Transverse colon (tissue), 4 donors: Measurements from ENCODE around the gene NKAIN2. TPM values are rescaled to one million over a fixed set of nuclear protein-coding genes. Genes with fewer than 3 reads are reported as not detected.

Experiments used
- DNase-seq: peaks from one replicate; pipeline ENCODE4 v3.0.0-alpha.2; 2019
- H3K27ac ChIP-seq, 4 donors: fragments of 200-600 bp; sonication (generic); 2 replicates each; pipeline ENCODE4 v1.5.1; 2016 to 2018; ENCODE audit warnings: inconsistent platforms in 4 of 4
- H3K27me3 ChIP-seq: fragments of 200-600 bp; sonication (generic); 2 replicates; pipeline ENCODE4 v1.5.1; 2017; ENCODE audit warnings: inconsistent platforms
- H3K36me3 ChIP-seq, 4 donors: fragments of 200-600 bp; sonication (generic); 2 replicates each; pipeline ENCODE4 v1.5.1; 2017 to 2019; ENCODE audit warnings: inconsistent platforms in 4 of 4
- H3K4me1 ChIP-seq, 4 donors: fragments of 200-600 bp; sonication (generic); 2 replicates each; pipeline ENCODE4 v1.5.1; 2017 to 2020; ENCODE audit warnings: inconsistent platforms in 4 of 4
- H3K4me3 ChIP-seq, 4 donors: fragments of 200-600 bp; sonication (generic); 1 replicate in 1 of 4; 2 replicates in 3 of 4; pipeline versions ENCODE4 v1.5.1 to v1.6.1; 2017 to 2019; ENCODE audit warnings: inconsistent platforms in 4 of 4
- H3K9me3 ChIP-seq, 2 donors: fragments of 200-600 bp; sonication (generic); 2 replicates each; pipeline ENCODE4 v1.5.1; 2017 to 2019; ENCODE audit warnings: inconsistent platforms in 2 of 2
- CTCF ChIP-seq, 5 experiments: fragments of 200-600 bp in 3 of 5; fragments of 450-650 bp in 2 of 5; sonication (generic) in 3 of 5; IDR thresholded peaks; 1 replicate in 2 of 5; 2 replicates in 3 of 5; pipeline ENCODE4 v1.5.1; 2016 to 2017; ENCODE audit warnings: antibody characterized with exemption in 5 of 5, inconsistent platforms in 3 of 5, mild to moderate bottlenecking in 2 of 5, moderate library complexity in 1 of 5
- EP300 ChIP-seq: sonication (generic); formaldehyde crosslinking; IDR thresholded peaks from one replicate; pipeline ENCODE4 v1.6.1; 2017; ENCODE audit warnings: antibody characterized with exemption, low read depth
- POLR2A ChIP-seq: fragments of 450-650 bp; IDR thresholded peaks from one replicate; pipeline ENCODE4 v1.6.1; 2016; ENCODE audit warnings: antibody characterized with exemption, mild to moderate bottlenecking, moderate library complexity
- POLR2AphosphoS5 ChIP-seq, 3 donors: sonication (generic); formaldehyde crosslinking; IDR thresholded peaks; one replicate each; pipeline ENCODE4 v1.6.1; 2016; ENCODE audit warnings: antibody characterized with exemption in 3 of 3
- WGBS, 2 donors: methylation state at CpG; one replicate each; pipeline ENCODE4 v1.1.5; 2018; ENCODE audit warnings: low coverage in 1 of 2; 5-methylcytosine and 5-hydroxymethylcytosine counted together
- in situ Hi-C, 4 donors: fragments of 200-750 bp; cut with MboI; loops; one replicate each; pipeline versions ENCODE4 v1.15.0 to v1.15.1; 2017; ENCODE audit warnings: low sequenced_read_pairs in 3 of 4, low pct_ligation_motif_present in 1 of 4, low pct_unique_long_range_greater_than_20kb in 1 of 4
- intact Hi-C: fragments of 100-400 bp; cut with DNase I; formaldehyde crosslinking; loops from one replicate; pipeline ENCODE4 v1.15.1; 2023; ENCODE audit warnings: low total_unique reads
- total RNA-seq, 4 donors: library from RNA; depleted of rRNA; stranded (reverse); fragments of >200 nt; gene quantifications; one replicate each; pipeline ENCODE4 v1.1.0, GENCODE V29; 2016

Gene NKAIN2
- total RNA-seq, 4 donors from 2014 or later = 0.32 TPM; not detected in 3

GRCh38 chr6:124823240-124824111 is 1019.8 kb downstream of the NKAIN2 start:
- no peak for DNase-seq
- H3K36me3 ChIP-seq = no peaks in the 10 kb centered on the region
- intact Hi-C loops (no loop called here), in situ Hi-C loops (no loop called here)
- H3K4me3 ChIP-seq = no peak overlapping the region
- 73 to 75% methylated on average over 6 to 14 of the region's 14 CpGs for WGBS, 2 donors
- no peak for TF ChIP-seq CTCF (IDR thresholded peaks at IDR 0.05)
- no peak for TF ChIP-seq POLR2A
- TF ChIP-seq EP300 = no peak
- TF ChIP-seq POLR2AphosphoS5 (IDR thresholded peaks at IDR 0.05) = no peak
- no peaks in the 10 kb centered on the region for H3K9me3 ChIP-seq
- peaks cover 0 to 4% (median 0%) of the 10 kb centered on the region in 4 donors for H3K4me1 ChIP-seq
- H3K27me3 ChIP-seq = no peaks in the 10 kb centered on the region
- H3K27ac ChIP-seq = peak overlapping the region in 1 of 4 donors; percentile 26

GRCh38 chr6:124825564-124825963 is 1021.9 kb downstream of the NKAIN2 start:
- 90 to 98% methylated on average over 2 of the region's 2 CpGs for WGBS, 2 donors
- H3K4me3 ChIP-seq = no peak overlapping the region
- no peak for DNase-seq
- no peak for TF ChIP-seq EP300
- no peak for TF ChIP-seq POLR2A
- TF ChIP-seq POLR2AphosphoS5 (IDR thresholded peaks at IDR 0.05) = no peak
- TF ChIP-seq CTCF (IDR thresholded peaks at IDR 0.05) = no peak
- in situ Hi-C loops = no loop called here
- H3K4me1 ChIP-seq = peaks cover 0 to 4% (median 0%) of the 10 kb centered on the region in 4 donors
- no peaks in the 10 kb centered on the region for H3K9me3 ChIP-seq
- no peaks in the 10 kb centered on the region for H3K27me3 ChIP-seq
- intact Hi-C loops = no loop called here
- H3K27ac ChIP-seq = no peak overlapping the region
- no peaks in the 10 kb centered on the region for H3K36me3 ChIP-seq

- Histone ChIP-seq H3K27me3 (no peaks in the 10 kb centered on the region), H3K4me1 (no peaks in the 10 kb centered on the region), H3K9me3 (no peaks in the 10 kb centered on the region), H3K27ac (no peak overlapping the region), H3K36me3 (no peaks in the 10 kb centered on the region), H3K4me3 (no peak overlapping the region)
- WGBS, 2 donors = 100% methylated on average over 1 of the region's 1 CpG
- TF ChIP-seq CTCF (IDR thresholded peaks at IDR 0.05) = no peak
- no peak for TF ChIP-seq POLR2AphosphoS5 (IDR thresholded peaks at IDR 0.05)
- TF ChIP-seq EP300 = no peak
- TF ChIP-seq POLR2A = no peak
- intact Hi-C loops (no loop called here), in situ Hi-C loops (no loop called here)
- no peak for DNase-seq
Measured at GRCh38 chr6:124829822-124830221, 1026.2 kb downstream of the NKAIN2 start.

GRCh38 chr6:124830506-124830905 is 1026.8 kb downstream of the NKAIN2 start:
- H3K9me3 ChIP-seq = no peaks in the 10 kb centered on the region
- TF ChIP-seq EP300 = no peak
- TF ChIP-seq POLR2A = no peak
- TF ChIP-seq CTCF (IDR thresholded peaks at IDR 0.05) = no peak
- intact Hi-C loops (no loop called here), in situ Hi-C loops (no loop called here)
- no peaks in the 10 kb centered on the region for H3K4me1 ChIP-seq
- H3K27ac ChIP-seq = no peak overlapping the region
- no peak for DNase-seq
- H3K27me3 ChIP-seq = no peaks in the 10 kb centered on the region
- no peaks in the 10 kb centered on the region for H3K36me3 ChIP-seq
- no peak overlapping the region for H3K4me3 ChIP-seq
